Embryonic facial prominence (tissue), 1 donor: ENCODE measurements around the gene ZNF607.
"Not testable (repeated sequence)": the region's sequence is repeated elsewhere in the genome, so short reads cannot be mapped to it uniquely, and the experiment has no call there.

Experiments
- DNase-seq: peaks from one replicate; pipeline ENCODE4 v3.0.0-alpha.2; 2016; ENCODE audit errors: extremely low spot score

ZNF607 gene

DNA sequence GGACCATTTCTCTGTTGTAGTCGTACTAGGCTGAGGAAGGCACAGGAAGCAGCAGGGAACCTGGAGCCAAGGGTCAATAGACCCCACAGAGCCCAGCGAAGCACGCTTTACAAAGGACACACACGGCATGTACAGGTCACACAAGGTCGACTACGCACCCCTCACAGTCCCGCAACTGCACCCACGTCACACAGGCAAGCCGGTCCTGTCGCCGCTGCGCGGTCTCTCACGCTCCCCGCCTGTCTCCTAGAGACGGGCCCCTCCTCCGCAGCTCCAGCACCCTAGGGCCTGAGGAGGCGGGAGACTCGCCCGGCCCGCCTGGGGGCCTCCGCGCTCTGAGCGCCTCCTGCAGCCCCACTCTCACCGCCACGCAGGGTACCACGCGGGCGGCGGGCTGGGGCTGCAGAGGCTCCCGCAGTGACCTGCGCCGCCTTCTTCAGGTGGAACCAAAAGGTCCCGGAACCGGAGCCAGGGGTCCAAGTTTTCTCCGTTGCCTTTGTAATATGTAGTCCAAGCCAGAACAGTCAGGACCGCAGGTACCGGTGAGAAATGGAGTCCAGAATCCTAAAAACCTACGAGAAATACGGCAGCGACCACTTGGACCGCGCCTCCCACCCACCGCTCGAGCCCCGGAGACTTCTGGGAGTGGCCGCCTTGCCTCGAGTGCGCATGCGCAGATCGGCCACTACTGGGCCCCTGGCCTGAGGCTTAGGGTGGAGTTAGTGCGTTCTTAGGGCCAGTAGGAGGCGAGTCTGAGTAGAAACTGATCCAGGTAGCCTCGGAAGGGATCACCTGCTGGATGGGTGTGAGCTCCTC, at the start of gene ZNF607:
Gene ZNF607 (minus strand): TSS at position 651 of the 816 bp plus-strand sequence. CDS start 8,143 bp downstream, outside the sequence.
- peak; percentile 84 for DNase-seq

DNA sequence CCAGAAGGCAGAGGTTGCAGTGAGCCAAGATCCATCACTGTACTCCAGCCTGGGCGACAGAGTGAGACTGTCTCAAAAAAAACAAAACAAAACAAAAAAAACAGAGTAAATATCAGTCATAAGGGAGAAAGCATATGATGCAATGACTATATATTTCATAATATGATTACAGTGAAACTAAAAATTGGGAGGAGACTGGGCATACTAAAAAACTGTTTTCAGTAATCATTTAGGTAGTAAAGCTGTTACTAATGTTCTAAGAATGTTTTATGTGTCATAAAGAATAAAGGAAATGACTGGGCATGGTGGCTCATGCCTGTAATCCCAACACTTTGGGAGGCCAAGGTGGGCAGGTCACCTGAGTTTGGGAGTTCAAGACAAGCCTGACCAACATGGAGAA, 43.9 kb upstream of the ZNF607 start:
- DNase-seq: no peak

DNA sequence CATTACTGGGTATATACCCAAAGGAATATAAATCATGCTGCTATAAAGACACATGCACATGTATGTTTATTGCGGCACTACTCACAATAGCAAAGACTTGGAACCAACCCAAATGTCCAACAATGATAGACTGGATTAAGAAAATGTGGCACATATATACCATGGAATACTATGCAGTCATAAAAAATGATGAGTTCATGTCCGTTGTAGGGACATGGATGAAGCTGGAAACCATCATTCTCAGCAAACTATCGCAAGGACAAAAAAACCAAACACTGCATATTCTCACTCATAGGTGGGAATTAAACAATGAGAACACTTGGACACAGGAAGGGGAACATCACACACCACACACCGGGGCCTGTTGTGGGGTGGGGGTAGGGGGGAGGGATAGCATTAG, 38.1 kb upstream of the ZNF607 start:
- DNase-seq: not testable (repeated sequence)

DNA sequence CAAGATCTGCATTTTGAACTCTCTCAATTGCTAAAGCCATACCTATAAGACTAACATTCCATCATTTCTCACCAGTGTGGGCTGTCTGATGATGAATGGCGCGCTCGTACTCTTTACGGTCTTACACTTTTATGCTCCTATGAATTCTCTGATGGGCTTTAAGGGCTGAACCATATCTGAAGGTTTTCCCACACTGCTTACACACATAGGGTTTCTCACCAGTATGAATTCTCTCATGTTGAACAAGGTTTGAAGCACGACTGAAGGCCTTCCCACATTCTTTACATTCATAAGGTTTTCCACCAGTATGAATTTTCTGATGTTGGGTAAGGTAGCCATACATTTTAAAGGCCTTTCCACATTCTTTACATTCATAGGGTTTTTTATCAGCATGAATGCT, 18.8 kb upstream of the ZNF607 start:
- no peak for DNase-seq

DNA sequence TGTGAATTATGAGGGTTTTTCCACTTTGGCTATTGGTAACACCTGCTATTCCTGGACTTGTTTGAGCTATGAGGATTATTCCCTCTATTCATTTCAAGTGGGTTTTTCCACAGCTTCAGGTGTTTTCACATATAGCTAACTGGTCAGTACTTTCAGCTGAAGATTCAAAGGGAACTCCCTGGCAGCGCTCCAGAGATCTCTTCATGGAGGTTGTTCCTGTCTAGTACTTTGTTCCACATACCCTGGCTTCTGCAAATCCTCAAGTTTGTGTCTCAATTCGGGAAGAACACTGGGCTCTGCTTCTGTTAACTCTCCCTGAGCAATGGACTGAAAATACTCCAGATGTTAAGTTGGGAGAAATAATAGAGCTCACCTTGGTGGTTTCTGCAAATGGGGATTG, 5.6 kb upstream of the ZNF607 start:
- no peak for DNase-seq

DNA sequence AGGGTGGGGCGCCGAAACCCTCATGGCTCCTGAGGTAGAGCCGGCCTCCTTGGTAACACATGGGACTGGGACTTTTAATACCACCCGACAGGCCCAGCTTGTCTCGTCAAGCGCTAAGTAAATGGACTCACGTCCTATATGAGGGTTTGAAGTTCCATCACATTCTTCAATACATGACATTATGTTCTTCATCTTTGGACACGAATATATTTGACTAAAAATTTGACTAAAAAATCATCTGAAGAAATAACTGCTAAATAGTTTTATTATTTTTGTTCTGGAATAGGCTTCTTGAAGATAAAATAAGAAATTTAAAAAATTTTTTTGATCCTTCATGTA, 335 bp upstream of the ZNF607 start:
- DNase-seq: no peak

DNA sequence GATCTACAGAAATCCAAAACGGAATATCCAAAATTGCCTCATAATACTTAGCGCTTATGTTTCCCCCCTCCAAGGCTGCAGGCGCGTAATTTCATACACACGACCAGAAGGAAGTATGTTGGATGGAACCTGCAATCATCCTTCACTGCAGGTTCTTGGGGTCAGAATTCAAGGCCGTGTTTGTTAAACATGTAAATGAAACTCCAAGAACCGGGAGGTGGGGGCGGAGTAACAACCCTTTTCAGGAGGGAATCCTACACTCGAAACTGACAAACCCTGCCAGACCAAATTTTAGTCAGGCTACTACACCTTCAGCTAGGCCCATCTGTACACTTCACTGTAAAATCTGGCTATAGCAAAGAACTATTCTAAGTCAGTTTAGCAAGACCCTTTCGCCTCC, 1.3 kb downstream of the ZNF607 start:
- DNase-seq: no peak

DNA sequence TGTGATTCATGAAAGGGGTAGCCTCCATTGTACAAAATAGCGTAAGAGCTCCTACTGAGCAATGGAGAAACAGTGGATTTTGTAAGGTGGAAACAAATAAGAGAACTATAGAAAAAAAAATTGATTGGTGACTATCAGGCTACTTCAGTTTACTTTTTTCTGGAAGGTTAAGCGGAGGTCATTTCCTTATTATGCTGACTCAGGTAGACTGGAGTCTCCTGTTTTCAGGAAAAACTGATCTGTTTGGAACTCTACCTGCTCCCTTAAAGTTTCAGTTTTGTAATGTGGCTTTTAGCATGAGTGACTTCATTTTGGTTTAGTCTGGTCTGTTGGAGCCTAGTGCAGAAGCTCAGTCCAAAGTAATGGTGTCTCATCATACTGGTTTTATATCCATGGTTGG, 3.4 kb downstream of the ZNF607 start:
- DNase-seq: no peak

DNA sequence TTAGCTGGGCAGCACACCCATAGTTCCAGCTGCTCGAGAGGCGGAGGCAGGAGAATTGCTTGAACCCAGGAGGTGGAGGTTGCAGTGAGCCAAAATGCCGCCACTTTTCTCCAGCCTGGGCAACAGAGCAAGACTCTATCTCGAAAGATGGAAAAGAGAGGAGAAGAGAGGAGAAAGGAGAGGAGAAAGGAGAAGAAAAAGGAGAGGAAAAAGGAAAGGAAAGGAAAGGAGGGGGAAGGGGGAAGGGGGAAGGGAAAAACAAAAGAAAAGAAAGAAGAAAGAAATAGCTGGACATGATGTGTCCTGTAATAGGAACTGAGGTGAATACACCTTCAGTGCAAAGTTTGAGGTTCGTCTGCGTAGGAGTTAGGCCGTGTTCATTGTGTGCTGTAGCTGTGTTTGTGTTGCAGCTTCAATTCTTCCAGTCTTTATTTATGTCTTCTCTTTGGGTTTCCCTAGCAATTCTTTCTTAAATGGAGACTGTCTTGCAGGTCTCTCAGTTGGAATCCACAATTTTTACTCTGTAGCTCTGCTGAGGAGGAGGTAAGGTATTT, 13.4 kb downstream of the ZNF607 start:
- DNase-seq: no peak

DNA sequence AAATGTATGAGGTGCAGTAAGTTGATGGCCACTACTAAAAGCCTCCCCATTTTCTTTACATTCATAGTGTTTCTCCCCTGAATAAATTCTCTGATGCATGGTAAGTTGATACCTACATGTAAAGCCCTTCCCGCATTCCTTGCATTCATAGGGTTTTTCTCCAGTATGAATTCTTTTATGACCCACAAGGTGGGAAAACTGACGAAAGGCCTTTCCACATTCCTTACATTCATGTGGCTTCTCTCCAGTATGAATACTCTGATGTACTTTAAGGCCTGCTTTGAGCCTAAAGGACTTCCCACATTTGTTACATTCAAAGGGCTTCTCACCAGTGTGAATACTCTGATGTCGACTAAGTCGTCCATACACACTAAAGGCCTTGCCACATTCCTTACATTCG, 20.5 kb downstream of the ZNF607 start:
- DNase-seq: no peak

DNA sequence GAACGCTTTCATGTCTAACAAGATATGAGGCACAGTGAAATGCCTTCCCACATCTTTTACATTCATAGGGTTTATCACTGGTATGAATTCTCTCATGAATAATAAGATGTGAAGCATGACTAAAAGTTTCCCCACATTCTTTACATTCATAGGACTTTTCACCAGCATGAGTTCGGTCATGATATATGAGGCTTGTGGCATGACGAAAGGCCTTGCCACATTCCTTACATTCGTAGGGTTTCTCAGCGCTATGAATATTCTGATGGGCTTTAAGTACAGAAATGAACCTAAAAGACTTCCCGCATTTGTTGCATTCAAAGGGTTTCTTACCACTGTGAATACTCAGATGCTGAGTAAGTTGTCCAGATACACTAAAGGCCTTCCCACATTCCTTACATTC, 21.3 kb downstream of the ZNF607 start:
- no peak for DNase-seq

DNA sequence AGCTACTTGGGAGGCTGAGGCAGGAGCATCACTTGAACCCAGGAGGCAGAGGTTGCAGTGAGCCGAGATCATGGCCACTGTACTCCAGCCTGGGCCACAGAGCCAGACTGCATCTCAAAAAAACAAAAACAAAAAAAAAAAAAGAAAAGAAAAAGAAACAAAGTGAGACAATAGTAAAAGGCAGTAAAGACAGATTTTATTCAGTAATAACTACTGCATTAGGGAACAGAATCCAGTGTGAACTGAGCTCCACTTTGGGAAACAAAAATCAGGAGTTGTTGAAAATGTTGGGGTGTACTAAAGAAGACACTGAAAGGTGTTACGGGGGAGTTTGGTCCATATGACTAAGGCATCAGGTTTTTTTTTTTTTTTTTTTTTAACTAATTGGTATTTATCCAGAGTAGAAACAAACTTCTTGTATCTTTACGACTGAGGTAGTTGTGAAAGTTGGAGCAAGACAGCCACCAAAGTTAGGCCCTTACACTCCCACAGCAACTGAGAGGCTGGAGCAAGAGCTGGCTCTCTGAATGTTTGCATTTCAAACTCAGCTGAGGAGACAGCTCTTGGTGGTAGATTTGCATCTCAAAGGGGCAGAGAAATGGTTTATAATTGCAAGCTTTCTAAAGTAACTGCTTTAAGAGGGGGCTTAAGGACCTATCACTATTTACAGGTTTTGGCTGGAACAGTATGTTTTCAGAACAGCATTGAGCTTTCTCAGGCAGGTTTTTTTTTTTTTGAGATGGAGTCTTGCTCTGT, 24.2 kb downstream of the ZNF607 start:
- DNase-seq: no peak

DNA sequence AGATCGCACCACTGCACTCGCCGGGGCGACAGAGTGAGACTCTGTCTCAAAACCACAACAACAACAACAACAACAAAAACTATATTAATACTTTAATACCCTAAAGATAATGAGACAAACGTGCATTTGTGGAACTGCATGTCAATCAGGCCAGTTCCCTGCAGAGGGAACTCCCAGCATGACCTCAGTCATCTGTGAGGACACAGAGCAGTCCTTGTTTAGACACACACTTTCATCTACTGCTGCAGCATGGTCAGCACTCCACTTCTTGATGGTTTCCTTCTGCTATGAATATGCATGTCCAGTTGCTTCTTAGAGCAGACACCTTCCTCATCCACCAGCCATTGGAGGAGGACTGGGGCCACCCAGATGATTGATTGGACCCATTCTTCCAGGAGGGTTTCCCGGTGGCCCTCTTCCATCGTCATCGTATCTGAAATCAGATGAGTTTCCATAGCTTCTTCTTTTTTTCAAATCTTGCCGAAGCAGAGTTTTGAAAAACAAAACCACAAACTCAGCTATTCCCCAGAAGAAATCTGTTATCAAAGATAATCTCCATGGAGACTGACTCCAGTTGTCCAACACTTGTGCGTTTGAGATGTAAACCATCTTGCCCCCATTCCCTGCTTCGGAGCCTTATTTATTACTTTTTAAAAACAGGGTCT, 26.5 kb downstream of the ZNF607 start:
- no peak for DNase-seq

DNA sequence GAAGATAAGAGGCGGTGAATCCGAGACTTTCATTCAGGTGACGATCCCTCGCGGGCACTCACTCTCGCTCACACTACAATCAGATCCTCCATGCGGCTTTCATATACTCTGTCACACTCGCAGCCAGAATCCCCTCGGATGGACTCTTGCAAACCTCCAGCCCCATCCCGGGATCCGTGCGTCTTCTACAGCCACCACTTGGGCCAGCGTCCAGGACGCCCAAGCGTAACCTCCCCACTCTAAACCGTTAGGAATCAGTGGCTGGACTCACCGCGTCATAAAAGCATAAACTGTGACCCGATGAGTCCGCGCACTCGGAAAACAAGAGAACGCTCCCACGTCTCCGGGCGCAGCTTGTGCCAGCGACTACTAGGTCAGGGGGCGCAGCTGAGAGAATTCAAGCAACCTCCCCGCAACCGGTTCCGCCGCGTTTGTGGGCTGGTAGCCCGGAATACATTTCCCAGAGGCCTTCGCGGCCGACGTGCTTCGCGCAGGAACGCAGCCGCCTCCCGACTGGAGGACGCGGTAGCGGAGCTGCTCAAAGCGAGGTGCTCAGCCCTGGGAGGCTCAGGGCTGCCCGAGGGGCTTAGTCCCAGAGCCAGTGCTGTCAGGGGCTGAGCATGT, 27.6 kb downstream of the ZNF607 start:
- peak; percentile 64 for DNase-seq

DNA sequence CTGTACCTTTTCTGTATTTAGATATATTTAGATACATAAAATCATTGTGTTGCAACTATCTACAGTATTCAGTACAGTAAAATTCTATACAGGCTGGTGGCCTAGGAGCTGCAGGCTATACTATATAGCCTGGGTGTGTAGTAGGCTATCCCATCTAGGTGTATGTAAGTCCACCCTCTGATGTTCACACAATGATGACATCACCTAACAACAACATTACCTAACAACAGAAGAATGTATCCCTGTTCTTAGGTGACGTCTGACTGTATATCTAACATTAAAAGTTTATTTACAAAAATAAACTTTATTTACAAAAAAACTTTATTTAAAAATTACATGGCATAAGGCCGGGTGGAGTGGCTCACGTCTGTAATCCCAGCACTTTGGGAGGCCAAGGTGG, 36.0 kb downstream of the ZNF607 start:
- no peak for DNase-seq

DNA sequence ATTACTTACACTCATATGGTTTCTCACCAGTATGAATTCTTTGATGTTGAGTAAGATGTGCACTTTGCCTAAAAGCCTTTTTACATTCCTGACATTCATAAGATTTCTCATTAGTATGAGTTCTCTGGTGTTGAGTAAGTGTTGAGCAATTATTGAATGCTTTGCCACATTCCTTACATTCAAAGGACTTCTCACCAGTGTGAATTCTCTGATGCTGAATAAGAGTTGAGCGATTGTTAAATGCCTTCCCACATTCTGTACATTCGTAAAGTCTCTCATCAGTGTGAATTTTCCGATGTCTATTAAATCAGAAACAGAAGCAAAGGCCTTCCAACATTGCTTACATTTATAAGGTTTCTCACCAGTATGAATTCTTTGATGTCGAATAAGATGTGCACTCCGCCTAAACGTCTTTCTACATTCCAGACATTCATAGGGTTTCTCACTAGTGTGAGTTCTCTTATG, 50.1 kb downstream of the ZNF607 start:
- DNase-seq: no peak

DNA sequence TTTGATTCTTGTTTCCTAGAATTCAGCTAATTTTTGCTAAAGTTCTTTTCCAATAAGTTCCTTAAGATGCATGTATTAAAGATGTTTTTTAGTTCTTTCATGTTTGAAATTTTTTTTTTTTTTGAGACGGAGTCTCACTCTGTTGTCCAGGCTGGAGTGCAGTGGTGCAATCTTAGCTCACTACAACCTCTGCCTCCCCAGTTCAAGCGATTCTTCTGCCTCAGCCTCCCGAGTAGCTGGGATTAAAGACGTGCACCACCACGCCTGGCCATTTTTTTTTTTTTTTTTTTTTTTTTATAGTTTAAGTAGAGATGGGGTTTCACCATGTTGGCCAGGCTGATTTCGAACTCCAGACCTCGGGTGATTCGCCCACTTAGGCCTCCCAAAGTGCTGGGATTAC, 62.4 kb downstream of the ZNF607 start:
- not testable (repeated sequence) for DNase-seq

DNA sequence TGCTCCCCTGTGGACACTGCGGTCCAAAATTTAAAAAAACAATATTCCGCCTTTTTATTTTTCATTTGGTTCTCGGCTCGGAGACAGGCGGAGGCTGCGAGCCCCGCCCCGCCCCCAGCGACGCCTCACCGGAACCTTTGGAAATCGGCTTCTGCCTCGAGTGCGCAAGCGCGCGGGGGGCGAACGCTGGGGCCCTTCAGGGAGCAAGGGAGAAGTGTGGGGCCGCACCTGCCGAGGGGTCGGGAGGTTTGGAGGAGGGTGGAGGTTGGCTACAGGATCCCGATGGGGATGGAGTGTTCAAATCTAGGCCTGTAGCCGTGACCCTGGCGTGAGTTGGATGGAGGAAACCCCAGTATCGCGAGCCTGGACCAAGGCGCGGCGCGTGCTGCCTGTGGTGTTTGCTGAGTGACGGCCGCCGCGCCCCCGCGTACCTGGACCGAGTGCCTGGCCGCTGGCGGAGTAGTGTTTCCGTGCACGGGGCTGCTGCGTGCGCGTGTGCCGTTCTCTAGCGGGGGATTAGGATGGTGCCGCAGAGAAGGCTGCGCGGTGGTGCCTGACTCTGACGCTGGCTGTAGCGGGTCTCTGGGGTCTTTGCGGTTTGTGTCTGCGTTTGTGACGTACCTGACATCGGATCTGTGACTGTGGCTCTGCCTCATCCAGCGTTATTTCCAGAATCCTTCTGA, 63.7 kb downstream of the ZNF607 start:
- peak; percentile 43 for DNase-seq

DNA sequence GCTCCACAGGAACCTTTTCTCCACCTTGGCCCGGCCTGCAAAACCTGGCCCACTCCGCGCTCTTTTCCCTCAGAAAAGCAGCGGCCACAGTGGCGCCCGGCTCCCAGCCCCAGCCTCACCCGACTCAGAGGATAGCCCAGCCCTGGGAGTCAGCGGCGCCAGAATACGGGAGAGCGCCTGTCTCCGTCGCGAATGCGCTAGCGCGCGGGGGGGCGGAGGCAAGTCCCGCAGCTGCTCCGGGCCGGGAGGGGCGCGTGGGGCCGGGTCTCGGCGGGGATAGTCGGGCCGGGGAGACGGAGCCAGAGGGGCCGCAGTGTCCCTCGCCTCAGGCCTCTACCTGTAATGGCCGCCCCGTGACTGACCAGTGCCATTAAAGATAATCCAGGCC, 64.3 kb downstream of the ZNF607 start, which contains the start of gene ZFP30:
Gene ZFP30 (minus strand): TSS at position 165 of the 388 bp plus-strand sequence. CDS start 7,643 bp downstream, outside the sequence.
- peak; percentile 65 for DNase-seq

DNA sequence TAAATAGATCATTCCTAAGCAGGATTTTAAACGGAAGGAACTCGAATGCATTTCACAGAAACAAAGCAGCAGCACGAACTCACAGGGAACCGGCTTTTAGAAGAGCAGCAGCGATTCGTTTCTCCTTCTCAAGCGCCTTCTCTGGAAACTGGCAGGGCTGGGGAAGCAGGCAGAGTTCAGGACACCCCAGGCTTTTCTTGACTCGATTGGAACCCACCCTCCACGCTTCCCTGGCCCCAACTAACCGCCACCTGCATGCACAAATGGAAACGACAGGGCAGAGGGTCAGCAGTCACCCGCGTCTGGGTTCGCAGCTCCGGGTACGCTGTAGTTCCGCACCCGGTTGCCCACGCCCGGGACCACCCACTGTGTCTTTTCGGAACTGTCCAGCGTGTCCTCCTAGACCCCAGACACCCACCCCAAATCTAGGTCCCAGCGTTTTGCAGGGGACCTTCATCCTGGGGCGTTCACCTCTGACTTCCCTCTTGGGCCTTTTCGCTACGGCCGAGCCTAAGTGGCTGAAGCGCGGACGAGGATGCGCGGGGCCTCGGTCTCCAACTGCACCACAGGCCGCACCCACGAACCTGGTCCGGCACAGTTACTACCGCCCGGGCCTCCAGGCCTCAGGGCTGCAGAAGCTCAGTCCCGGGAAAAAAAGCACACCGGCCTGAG, 64.8 kb downstream of the ZNF607 start:
- no peak for DNase-seq

DNA sequence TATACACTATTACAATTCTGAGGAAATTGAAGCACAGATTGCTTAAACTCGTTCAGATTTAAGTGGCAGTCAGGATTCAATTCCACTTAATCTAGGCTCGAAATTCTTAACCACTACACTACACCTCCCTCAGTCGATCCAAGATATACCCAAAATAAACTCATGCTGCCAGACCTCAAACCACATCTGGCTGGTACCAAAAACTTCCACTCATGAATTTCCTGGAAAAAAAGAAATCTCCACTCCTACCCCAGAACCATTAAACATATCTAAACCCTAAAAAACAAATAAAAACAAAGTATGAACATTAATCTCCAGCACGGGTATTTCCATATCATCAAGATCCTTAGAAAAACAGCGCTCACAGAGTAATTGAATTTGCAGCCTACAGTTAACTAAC, 65.4 kb downstream of the ZNF607 start:
- no peak for DNase-seq
